ENCODE data around the gene ZNF302. TPM values are rescaled to one million over a fixed set of nuclear protein-coding genes. Genes with fewer than 3 reads are reported as not detected.

The ZNF302 gene
- total and polyA plus RNA-seq, 2 donors from 2014 or later: 25.5 to 36.4 TPM

- peaks cover 7 to 30% (median 13%) of the 10 kb centered on the region in 3 donors for H3K36me3 ChIP-seq (ENCODE audit: control insufficient read depth in 2 of 3, insufficient read depth in 3 of 3, low read length in 3 of 3)
- H3K4me1 ChIP-seq (ENCODE audit: control insufficient read depth in 2 of 3, insufficient read depth in 2 of 3, low read depth in 1 of 3, low read length in 3 of 3): peaks cover 0 to 8% (median 5%) of the 10 kb centered on the region in 3 donors
- DNase-seq: peak; percentile 91 to 96 (median 95)
- FAIRE-seq: no peak
- H3K9ac ChIP-seq (ENCODE audit: low read length in 3 of 3): peak within 1 kb of the TSS; percentile 34 to 97 (median 93)
- no peaks in the 10 kb centered on the region for H3K27me3 ChIP-seq (ENCODE audit: control insufficient read depth, insufficient read depth, low read length)
- no peak for TF ChIP-seq CTCF (IDR thresholded peaks at IDR 0.05; ENCODE audit: borderline replicate concordance, extremely low read depth, insufficient read depth)
- H3K9me3 ChIP-seq (ENCODE audit: control insufficient read depth in 2 of 3, insufficient read depth in 1 of 3, low read length in 3 of 3): peaks cover 0 to 20% (median 1%) of the 10 kb centered on the region in 3 donors
- peak within 1 kb of the TSS; percentile 84 to 98 (median 98) for H3K4me3 ChIP-seq (ENCODE audit: low read length in 3 of 3)
- peak within 1 kb of the TSS; percentile 96 for H3K27ac ChIP-seq (ENCODE audit: low read depth in 2 of 2, low read length in 2 of 2)
- intact Hi-C loops (cut with DNase I): no loop called here
Measured at GRCh38 chr19:34733746-34734536, 56.5 kb downstream of the ZNF302 start, which contains the start of gene ZNF181. Gene ZNF181, plus strand, starts transcription at chr19:34734243. Its CDS starts 795 bp downstream, at chr19:34735038.

GRCh38 chr19:34734537-34735103 is 57.1 kb downstream of the ZNF302 start:
- Histone ChIP-seq H3K9me3 (ENCODE audit: control insufficient read depth in 2 of 3, insufficient read depth in 1 of 3, low read length in 3 of 3) (peaks cover 1 to 26% (median 4%) of the 10 kb centered on the region in 3 donors), H3K4me3 (ENCODE audit: low read length in 3 of 3) (peak overlapping the region; percentile 84 to 98 (median 98)), H3K36me3 (ENCODE audit: control insufficient read depth in 2 of 3, insufficient read depth in 3 of 3, low read length in 3 of 3) (peaks cover 14 to 37% (median 20%) of the 10 kb centered on the region in 3 donors), H3K4me1 (ENCODE audit: control insufficient read depth in 2 of 3, insufficient read depth in 2 of 3, low read depth in 1 of 3, low read length in 3 of 3) (peaks cover 0 to 8% (median 5%) of the 10 kb centered on the region in 3 donors), H3K9ac (ENCODE audit: low read length in 3 of 3) (peak overlapping the region; percentile 34 to 97 (median 93)), H3K27ac (ENCODE audit: low read depth in 2 of 2, low read length in 2 of 2) (peak overlapping the region; percentile 96), H3K27me3 (ENCODE audit: control insufficient read depth, insufficient read depth, low read length) (no peaks in the 10 kb centered on the region)
- DNase-seq (peak in 2 of 5 donors; percentile 33 to 95), FAIRE-seq (no peak)
- intact Hi-C loops (cut with DNase I): no loop called here
- no peak for TF ChIP-seq CTCF (IDR thresholded peaks at IDR 0.05; ENCODE audit: borderline replicate concordance, extremely low read depth, insufficient read depth)

Other genes with a start within 250 kb of the ZNF302 start
- gene UBA2, start 249.3 kb upstream of the ZNF302 start, total RNA-seq: 63.6 TPM
- 41.3 TPM for gene UBA2, start 249.3 kb upstream of the ZNF302 start, polyA plus RNA-seq (ENCODE audit: insufficient read depth, low read depth, low replicate concordance)
- gene WTIP, start 195.9 kb upstream of the ZNF302 start, total RNA-seq: 22.3 TPM
- gene WTIP, start 195.9 kb upstream of the ZNF302 start, polyA plus RNA-seq (ENCODE audit: insufficient read depth, low read depth, low replicate concordance): 15.5 TPM
- gene SCGB2B2, start 519 bp upstream of the ZNF302 start, total RNA-seq: 1.1 TPM
- 0.73 TPM for gene SCGB2B2, start 519 bp upstream of the ZNF302 start, polyA plus RNA-seq (ENCODE audit: insufficient read depth, low read depth, low replicate concordance)
- gene ZNF181, start 56.6 kb downstream of the ZNF302 start, total RNA-seq: 13.4 TPM
- gene ZNF181, start 56.6 kb downstream of the ZNF302 start, polyA plus RNA-seq (ENCODE audit: insufficient read depth, low read depth, low replicate concordance): 14.0 TPM
- gene ZNF599, start 95.5 kb downstream of the ZNF302 start, total RNA-seq: 8.9 TPM
- 14.2 TPM for gene ZNF599, start 95.5 kb downstream of the ZNF302 start, polyA plus RNA-seq (ENCODE audit: insufficient read depth, low read depth, low replicate concordance)
- gene ZNF30, start 249.2 kb downstream of the ZNF302 start, total RNA-seq: 3.5 TPM
- gene ZNF30, start 249.2 kb downstream of the ZNF302 start, polyA plus RNA-seq (ENCODE audit: insufficient read depth, low read depth, low replicate concordance): 3.1 TPM

All from kidney (tissue), 14 donors.